Pons (tissue), 1 donor: ENCODE results near the gene KCND3.

Experiments
- DNase-seq: peaks from one replicate; pipeline ENCODE4 v3.0.0-alpha.2; 2016; ENCODE audit warnings: low spot score

The KCND3 gene

DNA sequence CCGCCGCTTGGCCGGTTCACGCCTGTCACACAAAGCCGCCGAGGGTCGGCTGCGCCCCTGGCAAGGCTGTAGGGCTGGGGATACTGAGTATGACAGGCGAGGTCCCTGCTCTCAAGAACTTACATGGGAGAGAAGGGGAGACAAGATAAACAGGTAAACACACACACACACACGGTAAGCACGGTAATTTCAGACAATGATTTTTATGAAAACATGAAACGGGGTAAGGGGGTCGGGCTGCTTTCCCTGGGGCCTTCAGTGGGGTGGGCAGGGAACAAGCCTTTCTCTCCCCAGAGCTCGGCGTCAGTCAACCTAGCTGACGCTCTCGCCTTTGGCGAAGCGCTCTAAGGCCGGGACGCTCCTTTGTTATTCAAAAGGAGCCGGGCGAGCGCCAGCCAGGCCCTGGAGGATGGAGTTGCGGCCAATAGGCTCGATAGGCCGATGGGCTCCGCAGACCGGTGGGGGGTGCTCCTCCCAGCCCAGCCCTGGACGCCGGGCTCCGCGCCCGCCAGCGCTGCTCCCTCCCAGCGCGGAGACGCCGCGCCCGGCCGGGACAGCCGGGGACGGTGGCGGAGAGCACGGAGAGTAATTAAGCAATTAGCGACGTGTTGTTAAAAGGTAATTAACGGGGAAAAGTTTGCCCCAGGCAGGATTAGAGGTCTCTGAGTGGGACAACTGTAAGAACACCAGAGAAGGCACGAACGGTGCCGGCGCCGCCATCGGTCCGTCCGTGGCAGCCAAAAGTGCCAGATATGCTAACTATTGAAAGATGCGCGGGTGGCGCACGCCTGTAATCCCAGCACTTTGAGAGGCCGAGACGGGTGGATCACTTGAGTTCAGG, 249.3 kb downstream of the KCND3 start:
- DNase-seq = peak; percentile 58

DNA sequence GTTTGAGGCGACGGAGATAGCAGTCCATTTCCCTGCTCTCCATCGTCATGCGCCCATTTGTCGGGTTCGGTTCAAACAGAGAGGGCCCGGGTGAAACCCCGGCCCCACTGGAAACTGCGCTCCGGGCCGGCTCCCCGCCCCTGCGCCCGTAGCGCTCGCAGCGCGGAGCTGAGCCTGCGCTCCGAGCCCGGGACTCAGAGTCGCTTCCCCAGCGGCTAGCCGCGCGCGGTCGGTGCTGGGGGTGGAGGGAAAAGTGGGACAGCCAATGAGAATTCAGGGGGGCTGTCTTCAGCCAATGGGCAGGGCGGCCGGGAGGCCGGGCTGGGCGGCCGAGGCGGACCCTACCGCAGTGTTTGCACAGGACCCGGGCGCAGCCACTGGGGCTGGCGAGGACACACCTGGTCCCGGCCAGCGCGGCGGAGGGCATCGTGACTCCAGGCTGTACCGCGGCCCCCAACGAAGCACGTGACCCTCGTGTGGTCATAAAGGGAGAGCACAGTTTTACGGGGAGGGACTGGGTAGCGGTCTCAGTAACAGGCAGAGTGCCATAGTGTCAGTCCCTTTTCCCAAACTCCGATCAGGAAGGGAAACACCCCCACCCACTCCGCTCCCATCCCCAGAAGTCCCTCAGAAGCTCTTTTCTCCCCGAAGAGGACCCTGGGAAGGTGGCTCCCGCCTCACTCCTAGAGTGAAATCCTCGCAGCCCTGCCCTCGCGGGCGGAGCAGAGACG, 250.1 kb downstream of the KCND3 start, which contains the start of gene INKA2:
TSS of gene INKA2 (minus strand) at position 202 of the 731 bp plus-strand sequence. CDS start at position 49, 153 bp downstream.
- DNase-seq = peak; percentile 84

DNA sequence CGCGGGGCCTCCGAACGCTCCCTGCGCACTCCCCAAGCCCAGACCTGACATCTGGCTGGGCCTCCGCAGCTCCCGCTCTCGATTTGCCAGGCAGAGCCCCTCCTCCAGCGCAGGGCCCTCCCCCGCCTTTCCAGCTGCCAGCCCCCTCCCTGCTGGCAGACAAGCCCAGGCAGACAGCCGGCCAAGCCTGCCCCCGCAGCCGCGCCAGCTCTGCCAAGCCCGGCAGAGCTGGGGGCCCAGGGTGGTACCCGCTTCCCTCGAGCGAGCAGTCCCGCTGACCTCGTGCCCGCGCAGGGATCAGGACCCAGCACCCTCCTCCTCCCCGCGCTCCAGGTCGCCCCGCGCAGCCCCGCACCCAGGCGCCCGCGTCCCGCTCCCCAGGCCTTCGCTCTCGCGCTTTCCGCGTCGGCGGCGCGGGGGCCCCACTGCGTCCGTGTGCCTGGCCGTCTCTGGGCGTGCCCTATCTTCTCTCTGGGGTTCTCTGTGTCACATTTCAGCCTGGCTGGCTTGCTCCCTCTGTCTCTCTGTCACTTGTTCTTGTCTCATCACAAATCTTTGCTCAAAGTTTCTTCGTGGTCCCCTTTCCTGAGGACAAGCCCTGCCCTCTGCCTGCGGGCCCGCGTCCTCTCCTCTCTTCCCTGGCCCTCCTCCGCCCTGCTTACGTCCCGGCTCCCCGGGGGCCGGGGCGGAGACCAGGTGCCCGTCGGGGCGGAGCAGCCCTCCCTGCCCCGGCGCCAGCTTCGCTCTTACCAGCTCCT, 250.9 kb downstream of the KCND3 start:
- DNase-seq = peak; percentile 45

DNA sequence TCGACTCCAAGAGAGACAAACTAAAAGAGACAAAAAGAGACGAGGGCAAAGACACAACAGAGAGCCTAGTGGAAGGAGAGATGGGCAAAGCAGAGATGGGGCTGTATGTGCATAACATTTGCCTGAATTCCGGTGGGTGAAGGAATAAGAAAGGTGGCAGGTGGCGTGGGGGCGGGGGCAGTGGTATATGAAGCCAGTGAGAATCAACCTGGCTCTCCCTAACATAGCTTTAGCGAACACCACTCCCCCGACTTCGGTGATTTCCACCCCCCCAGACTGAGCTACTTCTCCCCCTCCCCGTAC, 251.4 kb downstream of the KCND3 start:
- no peak for DNase-seq

DNA sequence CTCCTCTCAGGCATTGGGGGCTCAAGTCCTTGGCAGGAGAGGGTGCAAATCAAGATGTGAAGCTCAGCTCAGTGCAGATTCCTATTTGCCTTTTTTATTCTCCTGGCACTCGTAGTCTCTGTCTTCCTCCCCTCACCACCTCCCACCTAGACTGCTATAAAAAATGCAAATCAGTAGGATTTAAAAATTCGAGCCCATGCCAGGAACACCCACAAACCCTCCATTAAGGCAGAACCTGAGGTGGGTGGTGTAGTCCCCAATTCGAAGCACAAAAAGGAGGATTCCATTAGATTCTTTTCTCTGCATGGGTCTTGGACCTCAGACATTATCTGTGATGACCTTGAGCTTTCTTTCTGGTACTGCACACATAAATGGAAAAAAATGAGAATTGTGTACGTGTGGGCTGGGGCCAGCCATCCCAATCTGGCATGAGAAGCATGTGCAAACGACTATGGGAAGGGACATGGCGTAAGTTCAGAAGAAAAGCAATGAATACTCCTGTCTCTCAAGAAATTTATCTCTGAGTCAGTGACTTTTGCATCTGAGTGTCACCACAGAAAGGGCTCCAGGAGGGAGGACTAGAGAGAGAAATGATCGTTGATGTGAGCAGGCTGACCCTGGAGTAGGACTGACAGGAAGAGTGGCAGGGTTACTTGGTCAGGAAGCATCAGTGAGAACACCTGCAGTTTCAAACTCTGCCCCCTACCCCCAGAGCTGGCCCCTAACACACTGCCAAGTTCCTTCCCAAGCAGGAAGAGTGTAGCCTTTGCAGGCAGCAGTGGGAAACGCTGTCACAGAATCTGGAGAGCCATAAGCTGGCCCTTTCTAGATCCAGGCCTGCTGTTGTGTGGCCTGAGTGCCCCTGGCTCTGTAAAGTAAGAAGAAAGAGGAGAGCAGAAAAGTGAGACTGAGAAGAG, 252.0 kb downstream of the KCND3 start:
- peak; percentile 22 for DNase-seq

DNA sequence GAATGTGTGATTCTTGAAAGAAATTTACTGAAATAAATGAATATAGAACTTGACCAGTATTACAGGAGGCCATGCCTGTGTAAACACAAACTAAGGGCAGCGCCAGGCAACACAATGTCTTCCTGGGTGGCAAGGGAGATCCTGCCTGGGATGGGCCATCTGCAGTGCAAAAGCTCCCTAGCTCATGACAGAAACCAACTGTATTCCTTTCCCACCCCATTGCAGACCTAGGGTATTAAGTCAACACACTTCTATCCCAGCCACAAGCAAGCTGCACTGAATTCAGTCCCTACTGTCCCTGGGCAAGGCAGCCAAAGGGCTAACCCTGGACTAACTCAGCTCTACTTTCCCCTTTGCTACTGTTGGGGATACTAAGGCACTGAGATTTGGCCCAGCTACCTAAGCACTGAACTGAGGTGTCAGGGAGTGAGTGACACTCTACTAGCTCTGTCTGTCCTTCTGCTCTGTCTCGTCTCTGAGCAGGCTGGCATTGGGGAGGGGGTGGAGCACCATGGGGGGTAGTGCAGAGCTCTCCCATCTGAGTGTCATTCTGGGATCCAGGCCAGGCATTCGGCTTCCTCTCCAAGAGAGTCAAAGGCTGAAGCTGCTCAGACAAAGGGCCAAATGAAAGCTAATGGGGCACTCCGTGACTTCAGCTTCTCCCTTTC, 252.8 kb downstream of the KCND3 start:
- DNase-seq = peak; percentile 91

DNA sequence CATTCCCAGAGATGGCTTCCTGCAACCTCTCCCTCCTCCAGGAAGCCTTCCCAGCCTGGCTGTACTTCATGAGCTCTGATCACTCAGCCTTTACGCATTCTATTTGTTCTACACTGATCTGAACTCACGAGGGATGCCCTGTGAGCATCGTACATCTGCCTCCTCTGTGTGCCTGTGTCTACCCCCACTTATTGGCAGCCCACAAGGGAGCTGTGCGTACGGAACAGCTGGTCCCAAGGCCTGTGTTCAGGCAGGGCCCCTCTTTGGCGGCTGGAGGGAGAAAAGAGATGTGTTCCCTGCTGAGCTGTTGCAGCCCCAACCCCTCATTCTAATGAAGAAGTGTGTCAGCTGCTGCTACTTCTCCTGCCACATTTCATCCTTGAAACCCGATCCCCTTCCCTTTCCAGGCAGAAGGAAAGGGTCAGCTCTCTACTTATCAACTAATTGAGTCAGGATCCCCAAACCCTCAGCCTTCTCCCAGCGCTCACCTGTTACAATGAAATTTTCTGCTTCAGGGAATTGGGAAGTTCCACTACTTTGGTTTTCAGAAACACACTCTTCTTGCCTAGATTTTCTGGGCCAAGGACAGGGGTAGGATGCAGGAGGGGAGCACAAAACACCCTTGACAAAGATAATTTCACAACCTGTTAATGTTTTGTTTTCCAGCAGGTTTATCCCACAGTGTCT, 253.5 kb downstream of the KCND3 start:
- peak; percentile 11 for DNase-seq

DNA sequence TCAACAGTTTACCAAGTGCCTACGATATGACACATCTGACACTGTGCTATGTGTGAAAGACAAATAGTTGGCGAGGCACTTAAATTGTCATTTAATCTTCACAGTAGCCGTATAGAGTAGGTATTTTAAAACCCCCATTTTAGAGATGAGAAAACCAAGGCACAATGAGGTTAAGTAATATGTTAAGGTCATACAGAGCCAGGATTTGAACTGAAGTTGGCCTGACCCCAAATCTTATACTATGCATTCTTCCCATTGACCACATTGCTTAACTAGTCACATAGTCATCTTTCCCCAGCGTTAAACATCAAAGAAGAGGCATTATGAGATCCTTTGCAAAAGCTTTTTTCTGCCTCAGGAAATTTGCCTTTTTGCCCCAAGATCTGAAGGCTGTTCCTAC, 254.1 kb downstream of the KCND3 start:
- DNase-seq = no peak

DNA sequence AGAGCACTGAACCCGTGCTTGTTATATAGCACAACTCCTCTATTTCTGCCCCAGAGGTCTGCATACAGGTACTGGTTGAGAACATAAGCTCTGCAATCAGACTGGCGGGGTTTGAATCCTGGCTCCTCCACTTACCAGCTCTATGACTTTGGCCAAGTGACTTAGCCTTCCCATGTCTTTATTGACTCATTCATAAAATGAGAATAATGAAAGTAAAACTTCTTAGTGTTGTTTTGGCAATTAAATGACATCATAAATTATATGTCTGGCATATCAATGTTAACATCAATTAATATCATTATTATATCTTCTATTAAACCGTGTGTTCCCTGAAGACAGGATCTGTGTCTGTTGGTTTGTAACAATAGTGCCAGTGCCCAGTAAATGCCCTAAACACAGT, 254.6 kb downstream of the KCND3 start:
- DNase-seq = no peak

DNA sequence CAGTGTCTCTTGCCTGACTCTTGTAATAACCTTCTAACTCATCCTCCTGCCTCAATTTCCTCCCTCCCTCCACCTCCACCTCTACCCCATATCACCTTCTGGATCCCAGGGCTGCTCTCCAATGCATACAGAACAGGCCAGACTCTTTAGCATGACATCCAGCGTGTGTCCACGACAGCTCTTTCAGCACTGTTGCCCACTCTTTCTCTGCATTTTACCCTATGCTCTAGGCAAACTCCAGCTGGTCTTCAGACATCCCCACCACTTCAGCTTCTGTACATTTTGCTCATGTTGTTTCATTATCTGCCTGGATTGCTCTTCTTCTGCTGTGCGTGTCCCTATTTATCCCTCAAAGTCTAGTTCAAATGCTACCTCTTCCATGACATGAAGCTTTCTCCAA, 255.0 kb downstream of the KCND3 start:
- DNase-seq = no peak

DNA sequence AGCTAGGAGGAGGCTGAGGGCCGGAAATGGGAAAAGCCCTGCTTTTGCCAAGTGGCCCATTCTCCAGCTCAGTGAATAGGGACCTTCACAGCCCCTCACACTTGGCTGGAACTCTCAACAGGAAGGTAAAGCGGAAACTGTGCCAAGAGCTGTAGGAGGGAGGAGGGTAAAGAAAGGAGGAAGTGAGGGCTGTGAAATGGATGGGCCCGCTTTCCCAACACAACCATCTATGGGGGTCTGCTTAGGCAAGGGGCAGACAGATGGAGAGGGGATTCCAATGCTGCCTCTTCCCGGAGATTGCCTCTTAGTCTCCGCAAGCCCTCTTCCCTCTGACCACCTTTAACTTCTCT, 255.5 kb downstream of the KCND3 start:
- DNase-seq = peak; percentile 35

DNA sequence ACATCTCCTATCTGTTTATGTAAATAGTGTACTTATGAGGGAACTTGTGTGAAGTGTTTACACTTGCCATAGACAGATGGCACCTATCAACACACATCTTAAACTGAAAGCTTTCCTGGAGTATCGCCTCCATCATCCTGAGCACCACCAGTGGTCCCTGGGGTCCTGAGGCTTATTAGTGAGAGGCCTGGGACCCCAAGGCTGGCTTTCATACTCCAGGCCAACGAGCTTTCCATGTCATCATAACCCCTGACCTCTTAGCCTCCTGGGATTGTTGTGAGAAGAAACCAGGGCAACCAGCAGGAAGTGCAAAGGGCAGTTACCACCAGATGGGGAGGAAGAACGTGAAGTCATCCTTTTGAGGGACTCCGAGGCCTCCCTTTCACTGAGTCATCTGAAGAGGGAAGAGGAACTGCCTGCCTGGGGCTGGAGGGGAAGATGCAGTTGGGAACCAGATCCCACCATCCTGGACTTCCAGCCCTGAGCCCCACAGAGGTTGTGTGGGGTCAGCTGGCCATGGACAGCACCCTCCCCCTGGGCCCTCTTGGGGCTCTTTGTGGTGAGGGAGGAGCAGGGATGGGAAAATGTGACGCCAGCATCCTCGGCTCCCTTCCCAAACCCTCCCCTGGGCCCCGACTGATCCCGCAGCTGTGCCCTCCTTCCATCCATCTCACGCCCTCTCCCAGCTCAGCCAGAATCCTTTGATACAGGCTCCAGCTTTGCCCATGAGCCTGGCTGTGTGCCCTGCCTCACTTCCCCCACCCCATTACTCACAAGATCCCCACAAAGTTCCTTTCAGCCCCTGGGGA, 256.1 kb downstream of the KCND3 start:
- peak; percentile 61 for DNase-seq

DNA sequence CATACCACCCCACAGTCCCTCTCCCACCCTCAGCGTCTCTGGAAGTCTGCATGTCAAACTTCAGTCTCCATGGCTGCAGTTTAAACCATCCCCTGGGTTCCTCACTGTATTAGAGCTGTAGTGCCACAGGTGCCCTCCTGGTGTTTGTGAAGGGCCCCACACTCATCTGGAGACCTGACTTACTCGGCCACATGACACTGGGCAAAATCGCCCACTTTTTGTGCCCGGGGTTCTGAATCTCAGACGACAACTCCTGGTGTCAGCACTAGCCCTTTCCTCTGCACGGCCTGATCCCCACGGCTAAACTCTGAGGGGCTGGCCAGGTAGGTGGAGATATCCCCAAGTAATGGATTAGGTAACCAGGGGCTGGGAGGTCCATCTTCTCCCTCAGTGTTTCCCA, 256.8 kb downstream of the KCND3 start:
- no peak for DNase-seq

DNA sequence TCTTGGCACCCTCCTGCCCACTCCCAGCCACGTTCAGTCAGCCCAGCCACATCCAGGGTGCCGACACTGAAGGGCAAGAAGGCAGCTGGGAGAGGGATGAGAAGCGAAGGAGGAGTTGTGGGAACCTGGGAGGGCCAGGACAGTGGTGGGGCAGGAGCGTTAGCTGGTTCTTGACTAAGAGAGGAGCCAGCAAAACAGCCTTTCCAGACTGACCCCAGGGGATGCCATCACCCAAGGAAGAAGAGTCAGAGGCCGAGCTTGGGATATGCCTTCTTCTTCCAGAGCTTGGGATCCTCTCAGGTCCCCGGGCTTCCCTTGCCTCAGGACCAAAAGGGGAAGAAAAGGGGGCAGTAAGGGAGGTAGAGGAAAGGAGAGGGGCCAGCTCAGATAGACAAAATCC, 257.5 kb downstream of the KCND3 start:
- DNase-seq = no peak

DNA sequence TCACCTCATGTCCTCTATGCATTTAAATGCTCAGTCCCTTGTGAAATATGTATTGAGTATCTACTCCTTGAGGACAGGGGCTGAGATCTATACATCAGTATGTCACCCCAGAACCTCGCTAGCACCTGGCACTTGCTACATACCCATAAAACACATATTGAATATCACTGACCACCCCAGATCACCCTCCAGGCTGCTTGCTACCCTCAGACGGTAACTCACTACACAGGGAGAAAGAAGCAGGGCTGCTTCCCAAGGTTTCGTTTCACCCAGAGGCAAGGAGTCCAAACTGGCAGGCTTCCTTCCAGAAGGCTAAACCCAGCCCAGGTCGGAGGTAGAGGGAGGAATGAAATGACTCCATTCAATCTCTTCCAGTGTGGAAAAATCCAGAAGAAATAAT, 258.8 kb downstream of the KCND3 start:
- no peak for DNase-seq

DNA sequence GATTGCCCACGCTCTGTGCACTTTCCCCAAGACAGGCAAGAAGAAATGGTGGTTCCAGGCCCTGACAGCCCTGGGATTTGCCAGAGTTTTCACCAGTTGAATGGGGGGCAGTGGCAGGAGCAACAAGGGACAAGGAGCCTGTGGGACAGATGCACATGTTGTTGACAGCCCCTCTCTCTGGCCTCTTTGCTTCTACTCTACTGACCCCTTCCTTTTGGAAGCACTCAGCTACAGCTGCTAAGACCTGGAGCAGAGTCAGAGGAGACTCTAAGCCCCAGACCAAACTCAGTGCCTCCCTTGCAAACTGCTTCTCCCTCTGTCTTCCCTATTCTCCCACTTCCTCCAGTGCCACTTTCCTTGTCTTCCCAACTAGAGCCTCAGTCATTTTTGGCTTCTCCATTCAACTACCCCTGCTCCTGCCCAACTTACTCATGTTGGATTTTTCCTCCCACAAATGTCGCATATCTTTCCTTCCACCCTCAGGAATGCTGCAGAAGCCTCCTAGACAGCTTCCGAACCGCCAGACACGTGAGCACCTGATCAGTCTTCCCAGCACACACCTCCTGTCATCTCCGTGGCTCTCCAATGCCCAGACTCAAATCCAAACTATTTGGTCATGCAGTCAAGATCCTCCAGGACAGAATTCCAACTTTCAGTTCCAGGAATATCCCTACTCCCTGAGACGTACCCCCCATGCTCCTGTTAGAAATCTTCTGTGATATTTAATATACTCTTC, 259.4 kb downstream of the KCND3 start:
- no peak for DNase-seq

DNA sequence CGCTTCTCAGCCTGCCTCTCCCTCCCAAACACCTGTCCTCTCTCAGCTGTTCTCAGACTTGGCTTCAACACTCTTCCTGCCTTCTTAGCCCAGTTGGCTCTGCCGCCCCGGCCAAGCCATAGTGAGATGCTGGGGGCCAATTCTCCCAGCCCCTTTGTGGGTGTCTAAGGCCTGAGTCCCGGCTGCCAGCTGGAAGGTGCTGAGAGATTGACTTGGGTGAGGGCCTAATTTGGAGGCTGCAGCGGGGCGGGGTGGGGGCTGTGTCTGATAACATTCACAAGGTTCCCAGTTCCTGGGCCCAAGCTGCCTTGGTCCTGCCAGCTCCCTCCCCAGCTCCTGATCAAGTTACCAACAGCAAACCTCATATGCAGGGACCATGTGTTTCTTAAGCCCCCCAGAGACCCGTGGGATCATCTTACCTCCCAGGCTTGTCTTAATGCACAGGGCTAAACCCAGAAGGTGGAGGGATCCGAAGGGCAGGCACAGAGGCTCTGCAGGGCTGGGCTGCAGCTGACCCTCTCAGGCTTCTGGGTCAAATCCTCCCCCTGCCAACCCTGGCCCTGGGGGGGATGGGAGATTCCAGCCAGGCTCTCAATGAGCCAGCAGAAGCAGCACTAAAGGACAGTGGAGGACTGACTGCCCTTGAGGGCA, 260.1 kb downstream of the KCND3 start:
- no peak for DNase-seq

DNA sequence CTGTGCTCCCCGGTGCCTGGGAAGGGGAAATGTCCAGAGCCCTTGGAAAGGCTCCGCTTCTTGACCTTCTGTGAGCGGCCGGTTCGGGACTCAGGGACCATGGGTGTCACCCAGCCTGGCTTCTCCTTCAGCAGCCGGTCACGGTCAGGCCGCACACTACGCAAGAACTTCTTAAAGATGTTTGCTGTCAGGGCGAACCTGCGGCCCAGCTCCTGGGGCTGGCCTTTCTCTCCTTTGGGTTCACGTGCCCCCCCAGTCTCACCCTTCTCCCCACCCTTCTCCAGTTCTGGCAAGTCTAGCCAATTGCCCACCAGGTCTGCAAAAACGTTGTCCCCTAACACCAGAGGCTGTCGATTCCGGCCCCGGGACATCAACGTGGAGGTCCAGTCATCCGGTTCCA, 262.4 kb downstream of the KCND3 start:
- no peak for DNase-seq

DNA sequence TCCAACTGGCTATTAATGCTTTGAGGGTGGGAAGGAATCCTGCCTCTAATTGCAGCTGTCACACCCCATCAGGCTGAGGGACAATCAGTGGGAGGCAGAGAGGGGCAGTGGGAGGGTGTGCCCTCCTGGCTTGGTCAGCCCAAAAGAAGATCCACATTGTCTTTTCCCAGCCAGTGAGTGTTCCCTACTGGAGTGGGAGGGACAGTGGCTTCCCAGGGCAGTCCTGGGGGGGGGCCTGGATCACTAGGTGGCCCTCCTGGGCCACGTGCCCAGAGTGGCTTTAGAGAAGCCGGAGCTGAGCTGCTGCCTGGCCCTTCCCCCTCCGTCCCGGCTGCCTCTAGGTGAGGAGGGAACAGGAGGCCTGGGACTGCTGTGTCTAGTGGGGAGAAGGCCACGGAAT, 264.3 kb downstream of the KCND3 start:
- DNase-seq = peak; percentile 12
